PC-9 (cell line): Measurements from ENCODE around the gene PDE3B. TPM values are rescaled to one million over a fixed set of nuclear protein-coding genes. Genes with fewer than 3 reads are reported as not detected.
"Not testable (repeated sequence)": the region's sequence is repeated elsewhere in the genome, so short reads cannot be mapped to it uniquely, and the experiment has no call there.

Source experiments
- BruUV-seq: library from RNA; stranded (reverse); fragments of 400-500 nt; replicated peaks from 2 replicates; lab custom pipeline; 2021; lab: Mats Ljungman, UMichigan
- CTCF ChIA-PET: fragments of 300-600 bp; sonication (Branson Sonifier 250); formaldehyde crosslinking; loops from one replicate; lab custom pipeline; 2022; ENCODE audit warnings: antibody characterized with exemption; lab: Charles Lee
- POLR2A ChIA-PET: fragments of 300-600 bp; sonication (Branson Sonifier 250); formaldehyde crosslinking; loops from one replicate; lab custom pipeline; 2022; ENCODE audit warnings: antibody characterized with exemption; ENCODE audit not compliant: unreplicated experiment; lab: Charles Lee
- DNase-seq, 2 experiments: peaks; one replicate each; pipeline versions ENCODE4 v3.0.0 to v3.0.0-alpha.2; 2015 to 2022; ENCODE audit warnings: mixed read lengths in 1 of 2
- H2AFZ ChIP-seq: fragments of 200-600 bp; sonication (generic); 2 replicates; pipeline ENCODE4 v1.8.1; 2017; ENCODE audit warnings: antibody characterized with exemption
- H3F3A ChIP-seq: fragments of 200-600 bp; sonication (generic); 2 replicates; pipeline ENCODE4 v1.8.1; 2017; ENCODE audit warnings: antibody characterized with exemption, mild to moderate bottlenecking, low read depth; ENCODE audit not compliant: insufficient read depth
- H3K27ac ChIP-seq: fragments of 200-600 bp; sonication (generic); 2 replicates; pipeline ENCODE4 v1.6.1; 2016; ENCODE audit warnings: mixed run types
- H3K27me3 ChIP-seq: fragments of 200-600 bp; sonication (generic); 2 replicates; pipeline ENCODE4 v1.6.1; 2016; ENCODE audit warnings: low read depth, mixed run types; ENCODE audit not compliant: insufficient read depth
- H3K36me3 ChIP-seq: fragments of 200-600 bp; sonication (generic); 2 replicates; pipeline ENCODE4 v1.6.1; 2016; ENCODE audit warnings: low read depth, mixed run types
- H3K4me1 ChIP-seq: fragments of 200-600 bp; sonication (generic); replicated peaks from 2 replicates; pipeline ENCODE4 v1.6.1; 2016; ENCODE audit warnings: mixed run types; ENCODE audit not compliant: insufficient read depth
- H3K4me2 ChIP-seq: fragments of 200-600 bp; sonication (generic); 2 replicates; pipeline ENCODE4 v1.6.1; 2017; ENCODE audit warnings: mixed run types
- H3K4me3 ChIP-seq: fragments of 200-600 bp; sonication (generic); 2 replicates; pipeline ENCODE4 v1.6.1; 2016; ENCODE audit warnings: mixed run types
- H3K79me2 ChIP-seq: fragments of 200-600 bp; sonication (generic); 2 replicates; pipeline ENCODE4 v1.6.1; 2017; ENCODE audit warnings: low read depth, mixed run types
- H3K9me2 ChIP-seq: fragments of 200-600 bp; sonication (generic); 2 replicates; pipeline ENCODE4 v1.8.1; 2017; ENCODE audit warnings: mild to moderate bottlenecking; ENCODE audit not compliant: insufficient read depth
- H3K9me3 ChIP-seq: fragments of 200-600 bp; sonication (generic); 2 replicates; pipeline ENCODE4 v1.8.1; 2016; ENCODE audit warnings: low read depth; ENCODE audit not compliant: insufficient read depth
- H4K20me1 ChIP-seq: fragments of 200-600 bp; sonication (generic); 2 replicates; pipeline ENCODE4 v1.8.1; 2017; ENCODE audit not compliant: insufficient read depth
- CTCF ChIP-seq: fragments of 200-600 bp; sonication (generic); conservative IDR thresholded peaks from 2 replicates; pipeline ENCODE4 v1.6.1; 2017; ENCODE audit warnings: mixed run types, antibody characterized with exemption, mild to moderate bottlenecking, moderate library complexity
- EZH2 ChIP-seq: fragments of 200-600 bp; sonication (generic); IDR thresholded peaks from 2 replicates; pipeline ENCODE4 v1.8.0; 2017; ENCODE audit warnings: antibody characterized with exemption, low read depth
- intact Hi-C: fragments of 100-400 bp; cut with micrococcal nuclease; formaldehyde crosslinking; loops from one replicate; pipeline ENCODE4 v1.10.0; 2022; ENCODE audit not compliant: unreplicated experiment
- total RNA-seq: library from RNA; stranded (reverse); gene quantifications from 2 replicates; pipeline ENCODE4 v1.2.3, GENCODE V29; 2021

Gene PDE3B
- total RNA-seq, 1 experiment from 2014 or later, result not detected

DNA sequence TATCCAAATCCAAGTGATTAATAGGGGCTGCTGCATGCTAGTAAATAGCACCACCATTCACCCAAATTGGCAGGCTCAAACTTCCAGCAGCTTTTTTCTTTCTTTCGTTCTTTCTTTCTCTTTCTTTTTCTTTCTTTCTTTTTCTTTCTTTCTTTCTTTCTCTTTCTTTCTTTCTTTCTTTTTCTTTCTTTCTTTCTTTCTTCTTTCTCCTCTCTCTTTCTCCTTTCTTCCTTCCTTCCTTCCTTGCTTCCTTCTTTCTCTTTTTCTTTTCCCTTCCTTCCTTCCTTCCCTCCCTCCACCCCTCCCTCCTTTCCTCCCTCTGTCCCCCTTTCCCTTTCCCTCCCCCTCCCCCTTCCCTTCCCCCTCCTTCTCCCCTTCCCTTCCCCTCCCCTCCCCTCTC lies 81.5 kb downstream of the PDE3B start:
- no peak overlapping the region for H3K4me3 ChIP-seq
- no peaks in the 10 kb centered on the region for H3K27me3 ChIP-seq
- no peaks in the 10 kb centered on the region for H3K9me2 ChIP-seq
- H3K36me3 ChIP-seq, result no peaks in the 10 kb centered on the region
- no peaks in the 10 kb centered on the region for H3F3A ChIP-seq
- ChIA-PET POLR2A (no interaction called here), CTCF (no interaction called here)
- H3K9me3 ChIP-seq, result no peaks in the 10 kb centered on the region
- H3K27ac ChIP-seq, result no peak overlapping the region
- H3K79me2 ChIP-seq, result no peaks in the 10 kb centered on the region
- no peak for TF ChIP-seq CTCF
- no peak for TF ChIP-seq EZH2
- H4K20me1 ChIP-seq, result no peaks in the 10 kb centered on the region
- no peak for DNase-seq
- intact Hi-C loops, result no loop called here
- no TSS peak for BruUV-seq
- no peak overlapping the region for H3K4me2 ChIP-seq
- H3K4me1 ChIP-seq, result no peaks in the 10 kb centered on the region
- no peak overlapping the region for H2AFZ ChIP-seq

- Histone ChIP-seq H3F3A (no peaks in the 10 kb centered on the region), H3K27me3 (no peaks in the 10 kb centered on the region), H3K79me2 (no peaks in the 10 kb centered on the region), H4K20me1 (no peaks in the 10 kb centered on the region), H3K27ac (no peak overlapping the region), H3K4me3 (no peak overlapping the region), H3K36me3 (no peaks in the 10 kb centered on the region), H3K9me3 (no peaks in the 10 kb centered on the region), H2AFZ (no peak overlapping the region), H3K4me2 (no peak overlapping the region), H3K4me1 (no peaks in the 10 kb centered on the region), H3K9me2 (no peaks in the 10 kb centered on the region)
- TF ChIP-seq CTCF (no peak), EZH2 (no peak)
- no peak for DNase-seq
- intact Hi-C loops, result no loop called here
- ChIA-PET POLR2A (no interaction called here), CTCF (no interaction called here)
- no TSS peak for BruUV-seq
Measured at GRCh38 chr11:14727215-14727614, 83.6 kb downstream of the PDE3B start.

GRCh38 chr11:14727746-14728145 lies 84.1 kb downstream of the PDE3B start:
- ChIA-PET POLR2A (no interaction called here), CTCF (no interaction called here)
- H3F3A ChIP-seq, result no peaks in the 10 kb centered on the region
- no peak overlapping the region for H2AFZ ChIP-seq
- H3K36me3 ChIP-seq, result no peaks in the 10 kb centered on the region
- H3K9me3 ChIP-seq, result no peaks in the 10 kb centered on the region
- intact Hi-C loops, result no loop called here
- no peaks in the 10 kb centered on the region for H4K20me1 ChIP-seq
- no peaks in the 10 kb centered on the region for H3K4me1 ChIP-seq
- no peaks in the 10 kb centered on the region for H3K9me2 ChIP-seq
- H3K79me2 ChIP-seq, result no peaks in the 10 kb centered on the region
- no TSS peak for BruUV-seq
- H3K4me3 ChIP-seq, result no peak overlapping the region
- no peaks in the 10 kb centered on the region for H3K27me3 ChIP-seq
- no peak overlapping the region for H3K27ac ChIP-seq
- DNase-seq, result no peak
- H3K4me2 ChIP-seq, result no peak overlapping the region
- no peak for TF ChIP-seq EZH2
- no peak for TF ChIP-seq CTCF

DNA sequence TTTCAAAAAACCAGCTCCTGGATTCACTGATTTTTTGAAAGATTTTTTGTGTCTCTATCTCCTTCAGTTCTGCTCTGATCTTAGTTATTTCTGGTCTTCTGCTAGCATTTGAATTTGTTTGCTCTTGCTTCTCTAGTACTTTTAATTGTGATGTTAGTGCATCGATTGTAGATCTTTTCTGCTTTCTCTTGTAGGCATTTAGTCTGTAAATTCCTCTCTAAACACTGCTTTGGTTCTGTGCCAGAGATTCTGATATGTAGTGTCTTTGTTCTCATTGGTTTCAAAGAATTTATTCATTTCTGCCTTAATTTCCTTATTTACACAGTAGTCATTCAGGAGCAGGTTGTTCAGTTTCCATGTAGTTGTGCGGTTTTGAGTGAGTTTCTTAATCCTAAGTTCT lies 96.9 kb downstream of the PDE3B start:
- H3K4me1 ChIP-seq, H3K27me3 ChIP-seq, intact Hi-C loops, H3K4me2 ChIP-seq, H3F3A ChIP-seq, H3K9me3 ChIP-seq, POLR2A ChIA-PET, H3K79me2 ChIP-seq, H4K20me1 ChIP-seq, H3K9me2 ChIP-seq, CTCF ChIA-PET, H3K36me3 ChIP-seq, H3K4me3 ChIP-seq, DNase-seq, H2AFZ ChIP-seq, BruUV-seq, H3K27ac ChIP-seq: not testable (repeated sequence)
